Endothelial cell of umbilical vein (primary cell): Measurements from ENCODE around the gene B3GALT5. TPM values are rescaled to one million over a fixed set of nuclear protein-coding genes. Genes with fewer than 3 reads are reported as not detected.

Source experiments
- BruUV-seq: library from RNA; stranded (reverse); fragments of 400-500 nt; replicated peaks from 2 replicates; lab custom pipeline; 2021; lab: Mats Ljungman, UMichigan
- CTCF ChIA-PET: fragments of 300-600, 350-600 bp; sonication (Branson Sonifier 250); formaldehyde crosslinking; loops from one replicate; lab custom pipeline; 2021; ENCODE audit warnings: antibody characterized with exemption, inconsistent platforms; lab: Charles Lee
- POLR2A ChIA-PET: fragments of 300-600, 350-600 bp; sonication (Branson Sonifier 250); formaldehyde crosslinking; loops from one replicate; lab custom pipeline; 2021; ENCODE audit warnings: antibody characterized with exemption, inconsistent platforms; lab: Charles Lee
- DNase-seq: peaks from one replicate; pipeline ENCODE4 v3.0.0-alpha.2; 2011; ENCODE audit warnings: low read depth, low spot score
- FAIRE-seq: peaks from 2 replicates; lab custom pipeline; 2011; peaks lifted over from hg19 to GRCh38; lab: Jason Lieb, UNC
- H2AFZ ChIP-seq: 2 replicates; pipeline ENCODE4 v1.6.0; 2012; ENCODE audit warnings: low read depth, low read length, control low read depth, inconsistent platforms
- H3K27ac ChIP-seq: 2 replicates; pipeline ENCODE4 v1.5.1; 2011; ENCODE audit warnings: low read depth, mild to moderate bottlenecking, control low read depth, low read length, moderate library complexity; ENCODE audit not compliant: insufficient read depth
- H3K27me3 ChIP-seq, 2 experiments: 2 replicates each; pipeline versions ENCODE4 v1.6.0 to v1.6.1; 2011; ENCODE audit warnings: low read length in 2 of 2, mixed read lengths in 1 of 2; ENCODE audit not compliant: control insufficient read depth in 2 of 2, insufficient read depth in 2 of 2
- H3K36me3 ChIP-seq, 2 experiments: 2 replicates in 1 of 2; 3 replicates in 1 of 2; pipeline ENCODE4 v1.5.1; 2011; ENCODE audit warnings: low read length in 2 of 2, mild to moderate bottlenecking in 1 of 2, moderate library complexity in 1 of 2; ENCODE audit not compliant: control insufficient read depth in 2 of 2, insufficient read depth in 2 of 2; ENCODE audit errors: extremely low read depth in 1 of 2
- H3K4me1 ChIP-seq: 3 replicates; pipeline ENCODE4 v1.5.1; 2011; ENCODE audit warnings: mild to moderate bottlenecking, low read length; ENCODE audit not compliant: control insufficient read depth, insufficient read depth; ENCODE audit errors: extremely low read depth
- H3K4me2 ChIP-seq: 2 replicates; pipeline ENCODE4 v1.6.1; 2011; ENCODE audit warnings: low read length, control low read depth, mixed read lengths; ENCODE audit not compliant: insufficient read depth
- H3K4me3 ChIP-seq, 3 experiments: fragments of 200-600 bp in 1 of 3; sonication (generic), shearing (Covaris generic) in 1 of 3; replicated peaks in 1 of 3; 2 replicates each; pipeline ENCODE4 v1.5.1; 2011 to 2016; ENCODE audit warnings: control low read depth in 3 of 3, low read length in 3 of 3, mild to moderate bottlenecking in 2 of 3, inconsistent platforms in 1 of 3, low read depth in 1 of 3, moderate library complexity in 1 of 3; ENCODE audit not compliant: insufficient read depth in 1 of 3
- H3K79me2 ChIP-seq: 2 replicates; pipeline ENCODE4 v1.6.0; 2012; ENCODE audit warnings: low read length, inconsistent platforms; ENCODE audit not compliant: control insufficient read depth, insufficient read depth
- H3K9ac ChIP-seq: replicated peaks from 2 replicates; pipeline ENCODE3; 2011; ENCODE audit warnings: low read length, control low read depth; ENCODE audit not compliant: insufficient read depth; ENCODE audit errors: extremely low read depth
- H3K9me1 ChIP-seq: replicated peaks from 3 replicates; pipeline ENCODE4 v1.6.0; 2011; ENCODE audit warnings: mild to moderate bottlenecking, low read length; ENCODE audit not compliant: control insufficient read depth, insufficient read depth; ENCODE audit errors: extremely low read depth
- H3K9me3 ChIP-seq: replicated peaks from 2 replicates; pipeline ENCODE4 v1.5.1; 2012; ENCODE audit warnings: low read length, inconsistent platforms; ENCODE audit not compliant: control insufficient read depth, insufficient read depth
- H4K20me1 ChIP-seq: replicated peaks from 2 replicates; pipeline ENCODE3; 2011; ENCODE audit warnings: mild to moderate bottlenecking, low read length; ENCODE audit not compliant: control insufficient read depth, insufficient read depth; ENCODE audit errors: extremely low read depth
- CTCF ChIP-seq, 2 donors: IDR thresholded peaks; 1 replicate in 1 of 2; 2 replicates in 1 of 2; pipeline ENCODE4 v1.5.1; 2011; ENCODE audit warnings: low read length in 2 of 2, mild to moderate bottlenecking in 2 of 2, moderate library complexity in 2 of 2, control low read depth in 1 of 2, inconsistent platforms in 1 of 2, low read depth in 1 of 2; ENCODE audit not compliant: insufficient read depth in 1 of 2; ENCODE audit errors: extremely low read depth in 1 of 2
- EZH2 ChIP-seq: IDR thresholded peaks from 2 replicates; pipeline ENCODE4 v1.6.1; 2012; ENCODE audit warnings: borderline replicate concordance, low read depth, mild to moderate bottlenecking, moderate library complexity, low read length, inconsistent platforms; ENCODE audit not compliant: severe bottlenecking
- FOS ChIP-seq: IDR thresholded peaks from 2 replicates; pipeline ENCODE4 v1.6.1; 2011; ENCODE audit warnings: mild to moderate bottlenecking, low read length, moderate library complexity, borderline replicate concordance; ENCODE audit not compliant: insufficient read depth
- GATA2 ChIP-seq: IDR thresholded peaks from 2 replicates; pipeline ENCODE4 v1.7.0; 2011; ENCODE audit warnings: low read depth, mild to moderate bottlenecking, moderate library complexity, mixed read lengths, low read length; ENCODE audit not compliant: insufficient read length, insufficient read depth
- JUN ChIP-seq: IDR thresholded peaks from 2 replicates; pipeline ENCODE4 v1.6.1; 2011; ENCODE audit warnings: borderline replicate concordance, low read depth; ENCODE audit not compliant: insufficient read length, insufficient read depth
- MYC ChIP-seq: IDR thresholded peaks from one replicate; pipeline ENCODE4 v1.6.1; 2011; ENCODE audit warnings: mild to moderate bottlenecking, low read depth, low read length
- POLR2A ChIP-seq: IDR thresholded peaks from 2 replicates; pipeline ENCODE4 v1.6.1; 2012; ENCODE audit warnings: low read depth, mild to moderate bottlenecking, control low read depth, low read length
- POLR2AphosphoS5 ChIP-seq: IDR thresholded peaks from 2 replicates; pipeline ENCODE4 v1.6.1; 2012; ENCODE audit warnings: low read depth, mild to moderate bottlenecking, control low read depth, low read length, moderate library complexity; ENCODE audit not compliant: insufficient read depth
- dilution Hi-C: fragments of 300-500 bp; cut with MboI; formaldehyde crosslinking; loops from one replicate; pipeline ENCODE4 v1.15.0; 2019; ENCODE audit warnings: low sequenced_read_pairs; ENCODE audit not compliant: extremely low pct_ligation_motif_present
- intact Hi-C: fragments of 100-400 bp; cut with micrococcal nuclease; formaldehyde crosslinking; loops from one replicate; pipeline ENCODE4 v1.10.0; 2022
- polyA plus RNA-seq, 4 experiments: library from polyadenylated mRNA; depleted of rRNA in 3 of 4; stranded (reverse) in 3 of 4; unstranded in 1 of 4; fragments of >200 nt; gene quantifications; 2 replicates each; pipeline versions ENCODE4 v1.2.1 to v1.2.3, GENCODE V29; 2011 to 2012; ENCODE audit warnings: missing spikeins in 1 of 4
- total RNA-seq: library from RNA; stranded (reverse); gene quantifications from 2 replicates; pipeline ENCODE4 v1.2.3, GENCODE V29; 2021

Gene B3GALT5
- total and polyA plus RNA-seq, 2 donors (not counting 3 experiments of a cell fraction or from before 2014, with no cell fraction given): 0.04 TPM; not detected in 1

DNA sequence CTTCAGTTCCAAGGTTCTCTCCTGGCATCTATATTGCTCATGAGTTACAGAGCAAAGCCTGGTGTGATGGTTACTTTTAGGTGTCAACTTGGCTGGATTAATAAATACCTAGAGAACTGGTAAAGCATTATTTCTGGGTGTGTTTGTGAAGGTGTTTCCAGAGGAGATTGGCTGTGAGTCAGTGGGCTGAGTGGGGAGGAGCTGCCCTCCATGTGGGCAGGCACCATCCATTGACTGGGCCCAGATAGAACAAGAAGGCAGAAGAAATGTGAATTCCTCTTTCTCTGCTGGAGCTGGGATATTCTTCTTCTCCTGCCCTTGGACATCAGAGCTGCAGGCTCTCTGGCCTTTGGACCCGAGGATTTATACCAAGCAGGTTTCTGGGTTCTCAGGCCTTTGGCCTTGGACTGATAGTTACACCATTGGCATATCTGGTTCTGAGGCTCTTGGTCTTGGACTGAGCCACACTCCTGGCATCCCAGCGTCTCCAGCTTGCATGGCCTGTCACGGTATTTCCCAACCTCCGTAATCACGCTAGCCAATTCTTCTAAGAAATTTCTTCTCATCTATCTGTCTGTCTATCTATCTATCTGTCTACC lies 44.5 kb downstream of the B3GALT5 start:
- dilution Hi-C loops: no loop called here

More for the DNA sequence above, 44.5 kb downstream of the B3GALT5 start:
- peaks cover 13% of the 10 kb centered on the region for H3K4me1 ChIP-seq
- H3K27ac ChIP-seq: no peak overlapping the region
- H3K9me1 ChIP-seq: no peaks in the 10 kb centered on the region
- no peak overlapping the region for H3K4me3 ChIP-seq
- no peaks in the 10 kb centered on the region for H3K36me3 ChIP-seq
- BruUV-seq: no TSS peak
- intact Hi-C loops: no loop called here
- no peak overlapping the region for H3K9ac ChIP-seq
- no peaks in the 10 kb centered on the region for H3K9me3 ChIP-seq
- DNase-seq (no peak), FAIRE-seq (no peak)
- H3K79me2 ChIP-seq: no peaks in the 10 kb centered on the region
- ChIA-PET CTCF (no interaction called here), POLR2A (no interaction called here)
- no peak overlapping the region for H2AFZ ChIP-seq
- H3K4me2 ChIP-seq: no peak overlapping the region
- H4K20me1 ChIP-seq: no peaks in the 10 kb centered on the region
- TF ChIP-seq GATA2 (no peak), POLR2AphosphoS5 (no peak), CTCF (IDR thresholded peaks at IDR 0.05; ENCODE audit: extremely low read depth in 1 of 2, insufficient read depth in 1 of 2, low read depth in 1 of 2, low read length in 2 of 2) (no peak), MYC (no peak), EZH2 (no peak), FOS (no peak), POLR2A (no peak), JUN (no peak)
- H3K27me3 ChIP-seq: no peaks in the 10 kb centered on the region
